ENCODE results near the gene UNC80.

- no peak for TF ChIP-seq ZNF747 (CRISPR knock-in tag; IDR thresholded peaks at IDR 0.05; ENCODE audit: borderline replicate concordance)
- TF ChIP-seq EZH2 (conservative IDR thresholded peaks at IDR 0.05; ENCODE audit: low read depth, low read length) = no peak
- TF ChIP-seq CTCF (CRISPR knock-in tag; IDR thresholded peaks at IDR 0.05) = no peak
- no peak for TF ChIP-seq NCOA2 (CRISPR knock-in tag; IDR thresholded peaks at IDR 0.05)
- TF ChIP-seq ZNF282 (IDR thresholded peaks at IDR 0.05; ENCODE audit: partially characterized antibody) = no peak
Observed at GRCh38 chr2:209908511-209908910, 136.9 kb downstream of the UNC80 start.
